ENCODE measurements around the gene IPO9. TPM values are rescaled to one million over a fixed set of nuclear protein-coding genes. Genes with fewer than 3 reads are reported as not detected.

IPO9 gene
- total and polyA plus RNA-seq, 2 of the 4 experiments (the other 2 are of a cell fraction): 14.0 to 23.4 TPM

DNA sequence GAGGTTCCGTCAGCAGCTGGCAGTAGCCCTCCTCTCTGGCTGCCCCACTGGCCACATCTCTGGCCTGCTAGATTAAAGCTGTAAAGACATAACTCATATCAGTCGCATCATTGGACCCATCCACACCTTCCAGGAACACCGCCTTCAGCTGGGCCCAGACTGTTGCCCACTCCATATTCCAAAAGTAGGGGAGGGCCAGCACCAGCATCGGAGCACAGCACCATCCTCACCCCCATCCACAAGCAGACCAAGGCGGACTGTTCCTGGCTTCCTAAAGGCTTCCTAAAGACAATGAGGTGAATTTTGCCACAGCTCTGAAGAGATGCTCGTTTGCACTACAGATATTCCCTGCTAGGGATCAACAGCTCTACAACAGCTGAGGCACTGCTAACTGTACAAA lies 63.3 kb downstream of the IPO9 start:
- ATAC-seq (ENCODE audit: low read depth) (no peak), DNase-seq (no peak)
- 100% methylated on average over 1 of the region's 6 CpGs; no CpG with 5 or more reads in 1 of the 2 experiments for WGBS, 2 experiments (ENCODE audit: extremely low coverage in 2 of 2, insufficient read length in 1 of 2)
- H2BK5ac ChIP-seq (ENCODE audit: low read depth, low read length, poor library complexity, severe bottlenecking): no peak overlapping the region
- dilution Hi-C loops (cut with HindIII; ENCODE audit: low sequenced_read_pairs, unreplicated experiment): no loop called here
- peaks cover 3 to 24% of the 10 kb centered on the region in 2 experiments; a peak in 3 of 4 replicates for H3K79me1 ChIP-seq (ENCODE audit: low read depth in 1 of 2, low read length in 2 of 2)
- H3K27me3 ChIP-seq (ENCODE audit: control insufficient read depth, insufficient read depth, low read length): no peaks in the 10 kb centered on the region
- TF ChIP-seq MAFK (IDR thresholded peaks at IDR 0.05; ENCODE audit: low read depth, low read length): no peak
- no peak for TF ChIP-seq SMC3 (IDR thresholded peaks at IDR 0.05; ENCODE audit: low read depth, low read length)
- TF ChIP-seq RFX5 (IDR thresholded peaks at IDR 0.05; ENCODE audit: low read depth, low read length): no peak
- TF ChIP-seq MAZ (IDR thresholded peaks at IDR 0.05; ENCODE audit: borderline replicate concordance, low read depth, low read length): no peak
- TF ChIP-seq CHD1 (IDR thresholded peaks at IDR 0.05; ENCODE audit: low read depth, low read length): no peak
- TF ChIP-seq NFE2L2 (IDR thresholded peaks at IDR 0.05; ENCODE audit: low read depth, low read length): no peak
- TF ChIP-seq, protein P1, sequence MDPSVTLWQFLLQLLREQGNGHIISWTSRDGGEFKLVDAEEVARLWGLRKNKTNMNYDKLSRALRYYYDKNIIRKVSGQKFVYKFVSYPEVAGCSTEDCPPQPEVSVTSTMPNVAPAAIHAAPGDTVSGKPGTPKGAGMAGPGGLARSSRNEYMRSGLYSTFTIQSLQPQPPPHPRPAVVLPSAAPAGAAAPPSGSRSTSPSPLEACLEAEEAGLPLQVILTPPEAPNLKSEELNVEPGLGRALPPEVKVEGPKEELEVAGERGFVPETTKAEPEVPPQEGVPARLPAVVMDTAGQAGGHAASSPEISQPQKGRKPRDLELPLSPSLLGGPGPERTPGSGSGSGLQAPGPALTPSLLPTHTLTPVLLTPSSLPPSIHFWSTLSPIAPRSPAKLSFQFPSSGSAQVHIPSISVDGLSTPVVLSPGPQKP (IDR thresholded peaks at IDR 0.05; ENCODE audit: borderline replicate concordance, low read depth, low read length): no peak
- TF ChIP-seq FOS (IDR thresholded peaks at IDR 0.05; ENCODE audit: low read depth, low read length): no peak
- TF ChIP-seq, protein P2, sequence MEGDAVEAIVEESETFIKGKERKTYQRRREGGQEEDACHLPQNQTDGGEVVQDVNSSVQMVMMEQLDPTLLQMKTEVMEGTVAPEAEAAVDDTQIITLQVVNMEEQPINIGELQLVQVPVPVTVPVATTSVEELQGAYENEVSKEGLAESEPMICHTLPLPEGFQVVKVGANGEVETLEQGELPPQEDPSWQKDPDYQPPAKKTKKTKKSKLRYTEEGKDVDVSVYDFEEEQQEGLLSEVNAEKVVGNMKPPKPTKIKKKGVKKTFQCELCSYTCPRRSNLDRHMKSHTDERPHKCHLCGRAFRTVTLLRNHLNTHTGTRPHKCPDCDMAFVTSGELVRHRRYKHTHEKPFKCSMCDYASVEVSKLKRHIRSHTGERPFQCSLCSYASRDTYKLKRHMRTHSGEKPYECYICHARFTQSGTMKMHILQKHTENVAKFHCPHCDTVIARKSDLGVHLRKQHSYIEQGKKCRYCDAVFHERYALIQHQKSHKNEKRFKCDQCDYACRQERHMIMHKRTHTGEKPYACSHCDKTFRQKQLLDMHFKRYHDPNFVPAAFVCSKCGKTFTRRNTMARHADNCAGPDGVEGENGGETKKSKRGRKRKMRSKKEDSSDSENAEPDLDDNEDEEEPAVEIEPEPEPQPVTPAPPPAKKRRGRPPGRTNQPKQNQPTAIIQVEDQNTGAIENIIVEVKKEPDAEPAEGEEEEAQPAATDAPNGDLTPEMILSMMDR (conservative IDR thresholded peaks at IDR 0.05; ENCODE audit: low read depth, low read length): no peak
- no peak for TF ChIP-seq RAD21 (IDR thresholded peaks at IDR 0.05; ENCODE audit: low read length)
- TF ChIP-seq, protein P3, sequence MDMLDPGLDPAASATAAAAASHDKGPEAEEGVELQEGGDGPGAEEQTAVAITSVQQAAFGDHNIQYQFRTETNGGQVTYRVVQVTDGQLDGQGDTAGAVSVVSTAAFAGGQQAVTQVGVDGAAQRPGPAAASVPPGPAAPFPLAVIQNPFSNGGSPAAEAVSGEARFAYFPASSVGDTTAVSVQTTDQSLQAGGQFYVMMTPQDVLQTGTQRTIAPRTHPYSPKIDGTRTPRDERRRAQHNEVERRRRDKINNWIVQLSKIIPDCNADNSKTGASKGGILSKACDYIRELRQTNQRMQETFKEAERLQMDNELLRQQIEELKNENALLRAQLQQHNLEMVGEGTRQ (IDR thresholded peaks at IDR 0.05; ENCODE audit: low read depth, low read length): no peak
- no peak for TF ChIP-seq BHLHE40 (IDR thresholded peaks at IDR 0.05; ENCODE audit: low read depth, low read length)
- no peak for TF ChIP-seq RCOR1 (IDR thresholded peaks at IDR 0.05; ENCODE audit: insufficient replicate concordance, low read length)
- no peak for TF ChIP-seq MXI1 (IDR thresholded peaks at IDR 0.05; ENCODE audit: borderline replicate concordance, low read depth, low read length)
- TF ChIP-seq CEBPB (IDR thresholded peaks at IDR 0.05; ENCODE audit: low read depth, low read length): no peak
- TF ChIP-seq POLR2A (IDR thresholded peaks at IDR 0.05; ENCODE audit: low read depth, low read length): no peak
- no peak overlapping the region for H4K8ac ChIP-seq (ENCODE audit: low read depth in 2 of 2, low read length in 2 of 2)
- H3K23ac ChIP-seq (ENCODE audit: low read depth, low read length): no peak overlapping the region
- no peak overlapping the region for H3K4me3 ChIP-seq (ENCODE audit: insufficient read depth, low read depth, low read length)
- in situ Hi-C loops (cut with MboI; ENCODE audit: low sequenced_read_pairs): loop anchor here (10.0 kb wide), 1 partner anchor 233 kb away; the partner anchor contains the start of gene GPR37L1
- H4K20me1 ChIP-seq (ENCODE audit: insufficient read depth, low read length): no peaks in the 10 kb centered on the region
- H2BK15ac ChIP-seq (ENCODE audit: low read depth, low read length): no peak overlapping the region
- no peak overlapping the region for H2BK20ac ChIP-seq (ENCODE audit: low read depth, low read length)
- no TSS peak for BruUV-seq (replicated peaks)
- no peak overlapping the region for H3K4me2 ChIP-seq (ENCODE audit: low read depth, low read length)
- H4K91ac ChIP-seq (ENCODE audit: insufficient read depth, low read depth, low read length): no peak overlapping the region
- peaks cover 14% of the 10 kb centered on the region for H3K36me3 ChIP-seq (ENCODE audit: control insufficient read depth, insufficient read depth, low read length)
- no peak overlapping the region for H2AK5ac ChIP-seq (ENCODE audit: low read depth, low read length)
- H3K9me3 ChIP-seq (ENCODE audit: control insufficient read depth, insufficient read depth, low read length): no peaks in the 10 kb centered on the region
- H3K9me1 ChIP-seq (ENCODE audit: insufficient read depth, low read length): peaks cover 13% of the 10 kb centered on the region; the same call in 1 of the 2 replicates
- ChIA-PET CTCF (no interaction called here), POLR2A (ENCODE audit: unreplicated experiment) (no interaction called here)
- H3K4me1 ChIP-seq (ENCODE audit: control insufficient read depth, insufficient read depth, low read length): peaks cover 16% of the 10 kb centered on the region
- no peak overlapping the region for H4K5ac ChIP-seq (ENCODE audit: low read depth, low read length)
- H3K9ac ChIP-seq (ENCODE audit: low read depth, low read length): no peak overlapping the region
- H3K4ac ChIP-seq (ENCODE audit: low read depth, low read length): no peak overlapping the region
- H3K27ac ChIP-seq (ENCODE audit: insufficient read depth, low read length): no peak overlapping the region
- H3K18ac ChIP-seq (ENCODE audit: low read depth, low read length): no peak overlapping the region
- no peak overlapping the region for H2AFZ ChIP-seq (replicated peaks; ENCODE audit: low read length, poor library complexity)
- H2AK9ac ChIP-seq (replicated peaks; ENCODE audit: low read depth, low read length, poor library complexity): no peak overlapping the region
- H3K14ac ChIP-seq (replicated peaks; ENCODE audit: low read depth, low read length): no peak overlapping the region
- H3K56ac ChIP-seq (ENCODE audit: extremely low read depth, insufficient read depth, low read length): no peak overlapping the region
- H2BK120ac ChIP-seq (ENCODE audit: low read depth, low read length): no peak overlapping the region
- intact Hi-C loops (cut with micrococcal nuclease): no loop called here
